Measurements from ENCODE around the gene INTS6L. TPM values are rescaled to one million over a fixed set of nuclear protein-coding genes. Genes with fewer than 3 reads are reported as not detected.
A peak's percentile ranks its signal among the peaks of the same experiment; 100 is the strongest.

INTS6L gene
- 10 to 100 TPM; 17.8 to 34.3 (median 25.5) TPM for polyA plus RNA-seq (ENCODE audit: insufficient read length in 4 of 4)

DNA sequence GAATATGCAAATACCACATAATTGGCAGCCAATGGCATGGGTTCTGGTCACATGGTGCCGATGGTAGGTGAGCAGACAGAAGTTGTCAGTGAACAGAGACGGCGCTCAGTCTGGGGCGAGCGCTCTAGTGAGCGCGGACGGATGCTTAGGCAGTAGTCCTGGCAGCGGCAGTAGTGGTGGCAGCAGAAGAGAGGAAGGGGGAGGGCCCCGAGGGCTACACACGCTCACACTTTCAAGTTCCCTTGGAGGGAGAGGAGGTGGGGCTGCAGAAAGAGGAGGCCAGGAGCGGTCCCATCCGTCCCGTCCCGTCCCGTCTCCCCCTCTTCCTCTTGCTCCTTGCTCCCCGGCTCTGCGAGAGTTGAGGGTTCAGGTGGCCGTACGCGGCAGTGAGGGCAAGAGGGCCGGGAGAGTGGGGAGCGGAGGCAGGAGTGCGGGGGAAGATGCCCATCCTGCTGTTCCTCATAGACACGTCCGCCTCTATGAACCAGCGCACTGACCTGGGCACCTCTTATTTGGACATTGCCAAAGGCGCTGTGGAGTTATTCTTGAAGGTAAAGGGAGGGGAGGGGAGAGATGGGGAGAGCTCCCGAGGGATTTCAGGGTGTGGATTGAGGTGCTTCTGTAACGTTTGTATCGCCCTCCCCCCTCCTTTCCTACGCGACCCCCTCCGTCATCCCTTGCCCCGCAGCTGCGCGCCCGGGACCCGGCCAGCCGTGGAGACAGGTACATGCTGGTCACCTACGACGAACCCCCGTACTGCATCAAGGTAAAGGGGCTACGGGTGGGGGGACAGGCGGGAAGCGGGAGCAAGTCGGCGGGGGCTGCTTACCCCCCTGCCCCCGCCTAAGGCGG, at the start of gene INTS6L:
TSS of gene INTS6L (plus strand) at position 108 of the 852 bp plus-strand sequence. CDS start at position 441, 333 bp downstream.
- DNase-seq (ENCODE audit: low read depth in 4 of 4, low spot score in 2 of 4) = peak; percentile 23 to 83 (median 74)

- DNase-seq (ENCODE audit: low read depth in 4 of 4, low spot score in 2 of 4) = no peak
Measured at GRCh38 chrX:135476378-135476777, 44.1 kb upstream of the INTS6L start.

DNA sequence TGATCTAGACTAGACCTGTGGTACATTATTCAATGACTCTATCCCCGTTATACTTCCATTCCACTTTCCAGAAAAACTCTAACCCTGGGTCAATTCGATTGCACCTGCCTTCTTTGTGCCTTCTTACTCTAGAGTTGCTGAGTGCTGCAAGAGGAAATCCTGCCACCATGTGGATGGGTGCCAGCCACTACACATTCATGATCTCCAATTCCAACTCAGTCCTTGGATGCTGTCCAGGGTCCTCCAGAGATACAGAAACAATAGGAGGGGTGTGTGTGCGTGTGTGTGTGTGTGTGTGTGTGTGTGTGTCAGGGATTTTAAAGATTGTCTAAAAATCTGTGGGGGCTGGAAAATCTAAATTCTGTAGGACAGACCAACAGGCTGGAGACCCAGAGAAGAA, 42.9 kb upstream of the INTS6L start:
- peak; percentile 15 to 26 (median 22) for DNase-seq (ENCODE audit: low read depth in 4 of 4, low spot score in 2 of 4)

GRCh38 chrX:135480076-135480475, 40.4 kb upstream of the INTS6L start:
- DNase-seq (ENCODE audit: low read depth in 4 of 4, low spot score in 2 of 4) = no peak

DNA sequence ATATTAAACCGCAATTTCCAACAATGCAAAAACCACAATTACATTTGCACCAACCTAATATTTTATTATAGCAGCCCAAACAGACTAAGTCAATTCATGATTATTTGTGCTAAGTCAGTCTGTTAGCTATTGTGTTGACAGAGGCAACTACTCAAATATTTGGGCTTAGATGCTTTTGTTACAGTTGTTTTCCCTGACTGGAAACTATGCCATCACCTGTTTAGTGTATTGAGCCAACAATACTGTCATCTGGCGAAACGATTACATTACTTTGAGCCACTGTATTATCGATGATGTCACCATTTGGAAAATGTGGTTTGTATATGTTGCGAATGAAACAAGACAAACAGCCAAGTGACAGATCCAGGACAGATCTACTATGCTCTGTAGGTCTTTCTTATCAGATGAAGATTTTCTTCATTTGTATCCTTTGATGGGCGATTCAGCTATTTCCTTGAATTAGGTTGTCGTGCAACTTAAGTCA, 38.7 kb upstream of the INTS6L start:
- no peak for DNase-seq (ENCODE audit: low read depth in 4 of 4, low spot score in 2 of 4)

- peak in 2 of 4 donors; percentile 6 to 13 for DNase-seq (ENCODE audit: low read depth in 4 of 4, low spot score in 2 of 4)
Measured at GRCh38 chrX:135484641-135485289, 35.7 kb upstream of the INTS6L start.

DNA sequence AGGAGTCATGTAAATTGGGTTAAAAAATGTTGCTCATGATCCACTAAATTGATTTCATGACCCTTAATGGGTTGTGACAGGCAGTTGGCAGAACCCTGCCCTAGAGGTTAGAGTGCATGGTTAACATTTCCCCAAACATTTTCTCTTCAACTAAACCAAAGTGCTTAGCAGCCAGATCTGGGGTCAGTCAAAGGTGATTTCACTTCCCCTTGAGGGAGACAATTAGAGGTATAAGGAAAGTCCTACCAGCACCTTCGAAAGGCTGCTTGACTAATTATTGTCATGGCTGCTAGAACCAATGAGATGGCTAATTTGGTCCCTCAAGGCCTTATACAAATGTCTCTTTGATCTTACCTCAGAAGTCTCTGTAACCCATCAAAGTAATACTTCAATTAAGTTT, 30.9 kb upstream of the INTS6L start:
- no peak for DNase-seq (ENCODE audit: low read depth in 4 of 4, low spot score in 2 of 4)

DNA sequence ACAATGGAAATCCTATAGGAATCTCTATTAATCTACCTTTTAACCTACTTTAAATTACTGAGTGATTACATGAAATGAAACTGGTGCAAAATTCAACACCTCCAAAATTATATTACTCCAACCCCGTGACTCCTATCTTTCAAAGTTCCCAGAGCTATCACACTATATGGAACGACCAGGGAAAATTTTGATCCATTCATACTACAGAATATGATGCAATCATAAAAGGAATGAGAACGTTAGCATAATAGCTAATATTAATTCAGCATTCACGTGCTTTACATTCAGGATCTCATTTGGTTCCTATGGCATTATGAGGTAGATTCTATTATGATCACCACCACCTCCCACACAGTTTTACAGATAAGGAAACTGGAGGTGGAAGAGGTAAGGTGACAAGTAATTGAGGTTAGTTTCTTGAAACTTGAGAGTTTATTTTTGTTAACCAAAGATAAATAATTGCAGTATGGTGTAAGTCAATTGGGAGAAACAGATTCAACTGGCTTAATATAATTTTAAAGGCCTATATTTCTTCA, 29.4 kb upstream of the INTS6L start:
- DNase-seq (ENCODE audit: low read depth in 4 of 4, low spot score in 2 of 4) = no peak

- no peak for DNase-seq (ENCODE audit: low read depth in 4 of 4, low spot score in 2 of 4)
Measured at GRCh38 chrX:135494453-135494852, 26.0 kb upstream of the INTS6L start.

DNA sequence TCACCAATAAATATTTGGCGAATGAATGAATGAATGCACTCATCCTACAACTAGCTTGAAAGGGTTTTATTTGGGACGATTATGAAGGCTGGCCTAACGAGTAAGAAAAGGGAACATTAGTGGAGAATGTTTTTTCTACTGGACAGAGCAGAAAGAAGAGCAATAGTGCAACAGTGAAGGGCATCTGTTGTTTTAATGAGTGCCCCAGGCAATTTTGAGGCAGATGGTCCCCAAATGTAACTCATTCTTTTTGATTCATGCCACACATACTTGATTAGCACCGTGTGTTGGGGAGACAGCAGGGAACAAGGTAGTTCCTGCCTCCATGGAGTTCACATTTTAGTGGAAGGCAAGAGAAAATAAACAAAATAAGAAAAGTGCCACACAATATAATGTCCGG, 22.7 kb upstream of the INTS6L start:
- DNase-seq (ENCODE audit: low read depth in 4 of 4, low spot score in 2 of 4) = no peak

- no peak for DNase-seq (ENCODE audit: low read depth in 4 of 4, low spot score in 2 of 4)
Measured at GRCh38 chrX:135498236-135498635, 22.2 kb upstream of the INTS6L start.

DNA sequence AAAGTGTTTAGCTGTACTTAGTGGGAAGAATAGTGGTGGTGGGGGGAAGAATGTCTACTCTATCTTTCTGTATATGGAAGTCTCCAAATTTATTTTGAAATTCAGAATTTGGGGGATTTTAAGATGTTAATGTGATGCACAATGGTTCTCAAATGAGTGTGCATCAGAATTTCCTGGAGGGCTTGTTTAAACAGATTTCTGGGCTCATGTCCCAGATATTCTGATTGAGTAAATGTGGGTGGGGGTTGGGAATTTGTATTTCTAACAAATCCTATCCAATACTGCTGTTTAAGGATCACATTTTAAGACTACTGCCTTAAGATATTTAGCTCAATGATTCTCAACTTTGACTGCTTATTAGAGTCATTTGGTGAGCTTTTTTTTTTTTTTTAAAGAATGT, 15.1 kb upstream of the INTS6L start:
- DNase-seq (ENCODE audit: low read depth in 4 of 4, low spot score in 2 of 4) = no peak

DNA sequence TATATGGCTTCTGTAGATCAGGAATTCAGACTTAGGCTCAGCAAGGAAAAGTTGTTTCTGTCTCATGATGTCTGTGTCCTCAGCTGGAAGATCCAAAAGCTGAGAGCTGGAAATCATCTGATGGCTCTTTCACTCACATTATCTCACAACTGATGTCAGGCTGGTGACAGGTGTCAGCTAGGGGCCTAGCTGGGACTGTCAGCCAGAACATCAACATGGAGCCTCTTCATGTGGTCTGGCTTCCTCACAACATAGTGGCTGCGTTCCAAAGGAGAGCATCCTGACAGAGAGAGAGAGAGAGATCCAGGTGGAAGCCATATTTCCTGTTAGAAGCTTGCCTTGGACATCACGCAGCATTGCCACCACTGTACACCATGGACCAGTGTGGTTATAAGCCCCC, 10.6 kb upstream of the INTS6L start:
- DNase-seq (ENCODE audit: low read depth in 4 of 4, low spot score in 2 of 4) = no peak

DNA sequence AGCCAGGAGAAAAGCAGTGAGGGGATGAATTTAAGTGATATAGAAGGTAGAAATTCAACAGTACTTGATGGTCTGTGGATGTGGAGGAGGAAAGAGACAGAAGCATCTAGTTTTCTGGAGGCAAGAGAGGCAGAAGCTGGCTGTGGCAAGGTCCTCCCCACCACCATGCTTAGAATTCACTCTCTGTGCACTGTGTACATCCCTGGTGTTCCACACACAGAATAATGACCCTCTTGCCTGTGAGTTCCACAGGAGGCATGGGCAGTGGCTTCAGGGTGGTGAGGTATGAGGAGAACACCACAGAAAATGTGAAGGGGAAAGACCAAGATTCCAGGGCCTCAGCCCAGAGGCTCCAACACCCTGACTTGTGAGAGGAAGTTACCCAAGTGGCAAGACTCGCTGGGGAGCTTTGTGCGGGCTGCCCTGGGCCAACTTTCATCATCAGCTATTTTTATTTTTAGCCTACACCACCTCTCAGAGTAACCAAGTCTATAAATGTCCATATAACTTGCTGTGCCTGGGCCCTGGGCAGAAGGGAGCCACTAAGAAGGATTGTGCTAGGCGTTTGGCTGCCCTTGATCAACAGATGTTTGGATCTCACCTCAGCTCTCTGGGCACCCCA, 7.8 kb upstream of the INTS6L start:
- no peak for DNase-seq (ENCODE audit: low read depth in 4 of 4, low spot score in 2 of 4)

- DNase-seq (ENCODE audit: low read depth in 4 of 4, low spot score in 2 of 4) = no peak
Measured at GRCh38 chrX:135513130-135513515, 7.3 kb upstream of the INTS6L start.

GRCh38 chrX:135516376-135516775, 4.1 kb upstream of the INTS6L start:
- DNase-seq (ENCODE audit: low read depth in 4 of 4, low spot score in 2 of 4) = no peak

DNA sequence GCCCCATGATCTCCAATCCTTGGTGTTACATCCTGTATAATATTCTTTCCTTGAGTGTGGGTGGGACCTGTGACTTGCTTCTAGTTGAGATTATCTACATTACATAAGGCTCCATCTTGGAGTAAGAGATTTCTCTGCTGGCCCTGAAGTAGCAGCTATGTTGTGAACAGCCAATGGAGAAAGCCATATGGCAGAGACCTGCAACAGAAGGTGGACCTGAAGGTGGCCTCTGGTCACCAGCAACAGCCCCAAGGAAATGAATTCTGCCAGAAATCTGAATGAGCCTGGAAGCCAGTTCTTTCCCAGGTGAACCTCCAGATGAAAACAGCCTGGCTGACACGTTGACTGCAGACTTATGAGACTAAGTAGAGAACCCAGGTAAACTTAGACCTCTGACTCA, 2.3 kb upstream of the INTS6L start:
- no peak for DNase-seq (ENCODE audit: low read depth in 4 of 4, low spot score in 2 of 4)

- peak; percentile 11 to 63 (median 32) for DNase-seq (ENCODE audit: low read depth in 4 of 4, low spot score in 2 of 4)
Measured at GRCh38 chrX:135520022-135520552, 373 bp upstream of the INTS6L start.

- peak; percentile 63 to 78 (median 72) for DNase-seq (ENCODE audit: low read depth in 4 of 4, low spot score in 2 of 4)
Measured at GRCh38 chrX:135521405-135522131, 1.1 kb downstream of the INTS6L start.

DNA sequence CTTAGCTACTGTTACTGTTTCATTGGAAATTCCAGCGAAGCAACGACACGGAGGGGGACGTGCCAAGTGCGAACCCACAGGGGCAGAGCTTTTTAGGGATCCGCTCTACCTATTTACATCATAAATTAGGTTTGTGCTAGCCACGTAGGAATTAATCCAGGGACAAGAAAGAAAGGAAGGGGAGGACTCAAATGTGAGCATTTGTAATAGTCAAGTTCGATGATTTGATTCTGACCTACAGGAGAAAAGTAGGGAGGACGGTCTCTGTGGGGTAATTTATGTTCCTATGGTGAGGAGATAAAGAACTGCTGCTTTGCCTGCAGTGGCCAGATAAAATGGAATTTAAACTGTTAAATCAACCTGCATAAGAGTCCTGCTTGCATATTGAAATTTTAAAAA, 1.7 kb downstream of the INTS6L start:
- peak in 1 of 4 donors; percentile 43 for DNase-seq (ENCODE audit: low read depth in 4 of 4, low spot score in 2 of 4)
